C1 segment of cervical spinal cord (tissue), 14 donors: ENCODE results near the gene RTL10.

Source experiments
- DNase-seq, 14 donors: peaks; one replicate each; lab custom pipeline; 2025; lab: John Stamatoyannopoulos, UW

Gene RTL10

DNA sequence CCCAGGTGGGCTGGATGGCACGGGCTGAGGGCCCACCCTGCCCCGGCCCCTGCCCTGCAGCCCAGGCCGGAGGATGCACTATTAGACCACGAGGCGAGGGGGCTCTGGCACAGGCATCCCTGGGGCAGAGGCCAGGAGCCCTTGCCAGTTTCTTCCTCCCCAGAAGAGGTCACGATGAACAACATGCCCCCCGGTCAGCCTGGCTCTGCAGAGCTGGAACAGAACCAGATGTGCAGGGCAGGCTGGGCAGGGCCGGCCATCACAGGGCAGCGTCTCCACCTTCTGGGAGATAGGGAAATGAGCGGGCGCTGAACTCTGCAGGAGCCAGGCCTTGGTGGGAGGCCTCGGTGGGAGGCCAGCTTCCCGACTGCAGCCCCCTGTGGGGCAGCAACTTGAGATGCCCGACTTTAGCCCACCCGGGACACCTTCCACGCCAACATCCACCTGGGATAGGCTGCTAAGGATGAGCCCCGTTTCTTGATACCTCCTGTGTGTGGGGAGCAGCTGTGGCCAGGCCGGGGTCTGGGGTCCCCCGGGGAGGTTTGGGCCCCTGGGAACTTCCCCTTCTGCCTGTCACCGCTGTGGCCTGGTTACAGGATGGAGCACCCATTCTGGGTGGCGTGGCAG, 21.8 kb upstream of the RTL10 start:
- no peak for DNase-seq

DNA sequence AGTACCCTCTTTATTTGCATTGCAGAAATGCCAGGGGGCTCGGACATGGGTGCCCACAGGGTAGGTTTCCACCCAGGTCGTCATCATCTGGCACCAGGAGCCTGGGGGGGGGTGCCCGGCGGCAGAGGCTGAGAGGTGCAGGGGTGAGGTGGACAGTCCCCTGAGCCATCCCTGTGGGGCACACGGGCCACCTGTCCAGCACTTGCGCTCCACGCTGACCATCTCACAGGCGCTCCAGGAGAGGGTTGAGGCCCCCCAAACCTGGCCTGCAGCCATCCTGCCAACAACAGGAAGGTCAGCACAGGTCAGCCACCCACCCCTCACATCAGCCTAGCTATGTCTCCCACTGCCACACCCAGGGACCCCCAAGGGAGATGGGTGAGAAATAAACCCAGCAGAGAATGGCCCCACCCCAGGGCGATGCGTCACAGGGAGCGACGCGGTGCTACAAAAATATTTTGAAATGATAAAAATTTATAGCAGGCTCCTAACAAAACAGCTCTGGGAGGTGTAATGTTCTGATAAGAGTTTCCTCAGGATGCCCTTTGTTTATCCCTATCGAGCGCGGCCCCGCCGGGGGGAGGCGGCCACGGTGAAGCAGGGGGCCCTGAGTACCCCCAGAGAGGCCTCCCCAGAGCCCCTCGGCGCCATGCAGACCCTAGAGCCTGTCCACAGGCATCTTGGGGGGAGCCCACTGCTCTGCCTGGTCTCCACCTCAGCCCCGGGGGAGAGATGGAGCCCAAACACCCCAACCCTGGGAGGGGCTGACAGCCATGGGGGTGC, 21.0 kb upstream of the RTL10 start:
- no peak for DNase-seq

DNA sequence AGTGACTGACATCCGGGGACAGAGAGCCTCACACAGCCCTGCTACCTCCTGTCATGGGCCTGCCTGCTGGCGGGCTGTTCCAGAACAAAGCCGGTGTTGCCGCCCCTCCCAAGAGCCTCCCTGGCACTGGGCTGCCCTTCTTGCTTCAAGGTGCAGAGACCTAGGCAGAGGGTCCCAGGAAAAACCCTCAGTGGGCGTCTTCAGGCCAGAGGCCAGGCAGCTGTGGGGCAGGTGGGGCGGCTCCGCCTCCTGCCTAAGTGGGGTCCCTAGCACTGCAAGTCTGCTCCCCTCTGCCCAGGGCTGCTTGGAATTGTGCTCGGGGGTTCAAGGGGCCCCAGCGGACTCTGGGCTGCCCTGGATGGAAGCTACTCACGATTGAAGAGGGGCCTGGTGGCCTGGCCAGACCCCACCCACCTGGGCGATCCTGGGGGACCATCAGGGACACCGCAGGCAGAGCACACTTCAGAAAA, 20.4 kb upstream of the RTL10 start:
- no peak for DNase-seq

DNA sequence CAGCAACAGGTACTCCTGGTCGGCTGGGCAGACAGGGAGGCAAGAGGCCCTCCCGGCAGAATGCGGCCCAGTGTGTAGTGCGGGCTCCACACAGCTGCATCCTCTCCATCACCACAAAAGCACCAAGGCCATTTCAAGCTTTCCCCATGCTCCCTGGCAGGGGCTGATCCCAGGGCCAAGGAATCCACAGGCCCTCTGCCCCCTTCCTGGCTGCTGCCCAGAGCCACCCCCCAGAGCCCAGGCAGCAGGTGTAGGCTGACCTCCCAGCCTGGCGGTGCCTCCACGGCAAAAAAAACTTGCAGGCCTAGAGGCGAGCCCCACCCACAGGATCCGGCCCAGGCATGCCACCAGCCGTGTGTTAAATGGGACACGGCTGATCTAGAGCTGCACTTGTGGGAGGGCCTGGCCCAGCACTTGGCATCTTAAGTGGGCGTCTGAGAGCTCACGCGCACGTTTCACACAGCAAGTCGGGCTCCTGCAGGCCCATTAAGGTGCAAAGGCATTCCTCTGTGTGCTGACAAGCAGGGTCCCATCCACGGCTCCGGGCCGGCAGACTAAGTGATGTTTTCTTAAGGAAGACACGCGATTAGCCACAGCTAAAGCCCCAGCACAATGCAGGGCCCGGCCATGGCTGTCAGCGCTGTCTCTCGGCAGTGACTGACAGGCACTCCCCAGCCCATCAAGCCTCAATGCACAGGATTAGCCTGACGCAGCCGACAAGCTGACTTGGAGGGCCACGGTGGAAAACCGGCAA, 19.8 kb upstream of the RTL10 start:
- DNase-seq: no peak

DNA sequence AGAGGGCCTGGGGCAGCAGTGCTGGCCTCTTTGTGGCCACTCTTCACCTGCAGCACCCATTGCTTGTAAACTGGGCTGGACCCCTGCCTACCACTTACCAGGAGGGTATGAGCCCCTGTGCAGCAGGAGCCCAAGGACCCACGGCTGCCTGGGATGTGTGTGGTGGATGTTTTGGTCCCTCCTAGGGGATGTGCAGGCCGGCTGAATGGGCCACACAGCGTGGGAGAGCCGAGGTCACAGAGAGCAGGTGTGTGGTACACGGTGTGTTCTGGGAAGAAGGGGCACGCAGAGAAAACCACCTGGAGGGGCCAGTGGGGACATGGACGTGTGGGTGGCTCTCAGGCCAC, 19.3 kb upstream of the RTL10 start:
- DNase-seq: no peak

DNA sequence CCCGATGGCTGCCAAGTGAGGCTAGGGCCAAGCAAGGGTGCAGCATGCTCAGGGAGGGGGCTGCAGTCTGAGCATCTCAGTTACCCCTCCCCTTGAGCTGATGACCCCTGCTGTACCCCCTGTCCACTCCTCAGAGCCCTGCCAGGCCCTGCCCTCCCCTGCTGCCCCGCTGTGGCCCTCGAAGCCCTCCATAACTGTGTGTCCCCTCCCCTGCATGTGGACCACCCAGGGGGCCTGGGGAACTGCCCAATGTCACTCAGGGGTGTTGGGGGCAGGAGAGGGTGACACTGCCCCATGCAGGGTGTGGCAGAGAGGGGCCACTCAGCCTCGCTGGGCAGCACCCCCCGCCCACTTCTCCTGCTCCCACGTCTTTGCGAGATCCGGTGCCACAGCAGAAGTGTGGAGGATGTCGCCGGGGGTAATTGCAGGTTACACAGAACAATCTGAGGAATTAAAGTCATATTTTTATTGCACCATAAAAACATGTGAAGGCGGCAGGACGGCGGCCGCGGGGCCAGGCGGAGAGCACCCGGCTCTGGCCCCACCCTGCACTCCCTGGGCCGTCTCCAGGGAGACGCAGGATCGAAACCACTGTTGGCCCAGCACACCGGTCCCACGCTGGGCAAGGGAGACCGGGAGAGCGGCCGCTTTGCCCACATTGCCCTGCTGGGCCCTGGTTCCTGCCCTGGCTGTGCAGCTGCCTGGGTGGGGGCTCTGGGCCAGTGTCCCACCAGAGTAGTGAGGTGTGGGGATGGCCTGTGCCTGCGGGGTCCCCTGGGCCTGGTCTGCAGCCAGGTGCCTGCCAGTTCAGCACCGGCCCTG, 18.7 kb upstream of the RTL10 start:
- no peak for DNase-seq

DNA sequence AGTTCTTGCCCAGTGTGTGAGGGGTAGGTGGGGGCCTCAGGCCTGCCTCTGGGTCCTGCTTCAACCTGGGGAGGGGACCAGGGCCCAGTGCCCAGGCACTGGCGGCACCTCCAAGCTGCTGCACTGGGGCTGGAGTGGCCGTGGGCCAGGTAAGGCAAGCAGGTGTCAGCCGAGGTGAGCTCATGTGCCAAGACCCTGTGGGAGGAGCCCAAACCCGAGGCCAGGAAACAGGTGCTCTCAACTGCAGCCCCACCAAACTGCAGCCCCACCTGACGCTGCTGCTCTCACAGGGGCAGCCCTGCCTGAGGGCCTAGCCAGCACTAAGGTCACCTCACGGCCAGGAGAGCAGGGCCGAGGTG, 18.1 kb upstream of the RTL10 start:
- no peak for DNase-seq

DNA sequence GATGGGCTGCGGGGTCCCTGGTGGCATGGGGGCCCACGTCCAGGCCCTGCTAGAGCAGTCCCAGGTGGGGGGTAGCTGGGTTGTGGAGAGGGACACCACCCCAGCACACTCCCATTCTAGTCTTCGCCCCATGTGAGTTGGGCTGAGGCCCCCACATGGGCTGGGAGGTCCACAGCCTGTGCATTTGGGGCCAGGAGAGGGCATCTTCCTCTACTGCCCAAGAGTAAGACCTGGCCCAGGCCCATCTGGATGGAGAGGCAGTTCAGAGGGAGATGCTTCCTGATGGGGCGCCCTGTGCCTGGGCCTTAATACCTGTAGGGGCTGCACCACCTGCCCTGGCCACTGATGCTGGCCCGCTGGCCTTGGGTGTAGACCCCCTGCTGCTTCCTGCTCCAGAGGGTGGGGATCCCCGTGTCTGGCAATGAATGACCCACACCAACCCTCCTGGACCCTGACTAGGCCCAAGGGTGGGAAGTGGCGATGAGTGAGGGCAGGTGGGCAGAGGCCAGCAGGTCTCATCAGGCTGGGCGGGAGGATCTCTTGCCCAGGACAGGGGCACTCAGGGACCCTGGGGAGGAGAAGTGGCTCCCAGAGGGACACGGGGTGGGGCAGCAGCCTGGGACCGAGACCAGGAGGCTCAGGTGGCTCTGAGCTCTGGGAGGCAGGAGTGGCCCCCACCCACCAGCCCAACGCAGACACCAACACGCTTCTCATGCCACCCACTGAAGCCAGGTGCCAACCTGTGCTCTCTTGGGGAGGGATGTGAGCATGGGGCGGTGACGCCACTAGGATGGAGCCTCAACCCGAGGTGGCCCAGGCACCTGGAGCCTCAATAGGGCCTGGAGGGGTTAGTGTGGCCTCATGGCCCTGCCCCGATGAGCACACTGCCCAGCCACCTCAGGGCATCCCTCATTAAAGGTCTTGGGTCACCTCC, 17.4 kb upstream of the RTL10 start:
- no peak for DNase-seq

DNA sequence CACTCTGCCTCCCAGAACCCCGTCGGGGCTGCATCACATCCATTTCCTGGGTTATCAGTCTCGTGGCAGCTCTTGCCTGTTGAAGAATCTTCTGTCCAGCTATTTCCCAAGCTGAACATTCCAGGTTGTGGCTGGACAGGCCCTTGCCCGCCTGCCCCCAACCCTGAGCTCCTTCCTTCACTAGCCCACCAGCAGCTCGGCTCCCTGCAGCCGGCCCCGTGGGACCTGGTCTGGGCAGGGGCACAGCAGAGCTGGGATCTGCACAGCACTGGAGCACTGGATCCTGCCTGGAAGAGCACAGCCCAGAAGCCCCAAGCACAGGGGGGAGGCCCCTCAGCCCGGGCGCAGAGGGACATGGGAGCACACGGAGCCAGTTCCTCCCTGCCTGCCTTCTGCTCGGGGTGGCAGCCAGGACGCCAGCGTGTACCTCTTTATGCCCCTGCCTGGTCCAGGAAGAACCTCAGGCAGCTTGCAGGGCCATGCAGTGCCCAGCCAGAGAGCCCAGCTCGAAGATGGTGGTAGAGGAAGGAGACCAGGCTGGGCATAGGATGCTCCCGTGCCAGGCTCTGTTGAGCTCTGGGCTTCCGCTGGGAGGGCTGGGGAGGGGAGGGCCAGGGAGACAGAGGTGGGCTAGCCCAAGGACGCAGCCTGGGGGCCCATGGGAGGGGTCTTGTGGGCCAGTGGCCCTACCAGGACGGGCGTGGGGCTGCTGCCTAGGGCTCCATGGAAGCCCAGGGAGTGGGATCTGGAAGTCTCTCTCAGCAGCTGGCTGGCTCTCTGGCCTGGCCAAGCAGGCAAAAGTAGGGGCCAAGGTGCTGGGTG, 16.6 kb upstream of the RTL10 start:
- DNase-seq: no peak

DNA sequence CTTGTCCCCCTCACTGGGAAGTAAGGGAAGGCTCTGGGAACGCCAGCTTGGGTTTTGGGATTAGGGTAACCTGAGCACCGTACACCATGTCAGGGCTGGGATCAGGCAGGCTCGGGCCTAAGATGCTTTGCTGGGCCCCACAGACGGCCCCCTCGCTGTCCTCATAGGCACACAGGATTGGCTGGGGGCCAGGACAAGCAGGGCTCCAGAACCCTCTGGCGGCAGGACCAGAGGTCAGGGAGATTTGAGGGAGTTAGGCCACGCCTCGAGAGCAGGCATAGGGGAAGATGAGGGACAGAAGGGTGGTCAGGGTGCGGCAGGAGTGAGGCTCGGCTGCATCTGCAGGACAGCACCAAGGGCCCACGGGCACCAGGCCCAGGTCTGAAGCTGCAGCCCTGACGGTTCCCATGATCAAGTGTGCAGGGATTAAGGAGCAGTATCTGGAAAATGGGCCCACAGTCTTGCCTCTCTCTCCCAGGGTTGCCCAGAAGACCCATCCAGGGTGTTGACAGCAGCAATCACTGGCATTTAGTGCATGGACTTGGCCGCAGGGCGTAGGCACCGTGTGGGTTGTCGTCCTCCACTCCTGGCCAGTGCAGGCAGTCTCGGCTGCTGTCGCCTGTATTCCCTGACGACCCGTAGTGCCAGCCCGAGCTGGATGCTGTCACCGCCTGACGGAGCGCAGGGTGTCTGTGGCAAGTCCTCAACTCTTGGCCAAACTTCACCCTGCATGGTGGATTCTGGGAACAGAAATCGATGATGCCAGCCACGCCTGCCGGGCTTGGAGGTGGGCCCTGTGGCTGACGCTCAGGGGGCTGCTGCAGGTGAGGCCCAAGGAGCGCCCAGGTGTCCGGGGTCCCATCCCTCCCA, 15.7 kb upstream of the RTL10 start:
- DNase-seq: no peak

DNA sequence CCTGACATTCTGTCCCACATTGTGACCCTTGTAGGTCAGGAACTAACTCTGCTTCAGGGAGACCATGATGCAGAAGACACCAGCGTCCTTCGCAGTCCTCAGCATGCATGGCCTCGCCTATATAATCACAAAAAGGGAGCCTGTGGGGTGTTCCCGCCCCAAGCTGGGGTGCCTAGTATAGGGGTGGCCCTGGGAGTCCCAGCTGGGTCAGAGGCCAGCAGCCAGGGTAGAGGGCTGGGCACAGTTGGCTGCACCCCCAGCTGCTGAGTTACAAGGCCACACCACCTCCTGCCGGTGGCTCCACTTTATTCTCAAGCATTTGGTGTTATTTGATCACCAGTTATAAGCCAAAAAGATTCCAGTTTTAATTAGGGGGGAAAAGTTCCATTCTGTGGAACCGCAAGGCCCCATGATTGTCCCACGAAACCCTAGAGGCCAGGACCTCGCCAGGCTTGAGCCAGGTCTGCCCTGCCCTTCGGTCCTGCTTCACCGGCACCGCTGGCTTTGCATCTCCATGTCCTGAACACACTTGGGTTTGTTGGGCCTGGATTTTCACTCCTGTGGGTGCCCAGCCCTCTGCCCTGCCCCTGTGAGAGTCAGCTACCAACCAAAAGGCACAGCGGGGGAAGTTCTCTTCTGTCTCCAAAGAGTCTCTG, 15.0 kb upstream of the RTL10 start:
- DNase-seq: no peak

DNA sequence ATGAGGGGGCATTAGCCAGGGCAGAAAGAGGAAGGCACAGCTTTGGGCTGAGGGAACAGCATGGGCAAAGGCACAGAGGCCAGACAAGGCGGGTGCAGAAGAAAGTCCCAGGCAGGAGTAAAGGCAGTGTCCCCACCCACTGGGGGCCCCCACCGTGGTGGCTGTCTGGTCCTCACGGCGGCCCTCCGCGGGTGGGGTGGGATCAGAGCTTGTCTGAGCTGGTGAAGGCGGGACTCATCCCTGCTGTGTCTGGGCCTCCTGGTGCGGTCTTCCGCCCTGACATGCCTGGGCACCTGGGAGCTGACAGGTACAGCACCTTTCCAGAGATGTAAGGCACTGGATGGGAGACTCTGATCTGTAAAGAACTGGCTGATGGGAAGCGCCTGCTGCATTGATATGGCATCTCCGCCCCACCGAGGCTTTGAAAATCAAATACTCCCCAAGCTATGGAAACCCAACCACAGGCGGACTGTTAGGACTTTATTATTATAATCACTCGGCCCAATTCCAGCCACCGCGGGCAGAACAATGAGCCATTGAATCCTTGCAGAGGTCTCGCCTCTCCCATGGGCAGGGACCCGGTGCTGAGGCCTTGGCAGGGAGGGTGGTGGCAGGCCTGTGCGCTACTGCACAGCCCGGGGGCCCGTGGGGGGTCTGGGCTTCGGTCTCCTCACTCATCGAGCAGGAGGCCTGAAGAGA, 14.2 kb upstream of the RTL10 start:
- peak in 4 of 14 donors; percentile 9 to 35 (median 24) for DNase-seq

DNA sequence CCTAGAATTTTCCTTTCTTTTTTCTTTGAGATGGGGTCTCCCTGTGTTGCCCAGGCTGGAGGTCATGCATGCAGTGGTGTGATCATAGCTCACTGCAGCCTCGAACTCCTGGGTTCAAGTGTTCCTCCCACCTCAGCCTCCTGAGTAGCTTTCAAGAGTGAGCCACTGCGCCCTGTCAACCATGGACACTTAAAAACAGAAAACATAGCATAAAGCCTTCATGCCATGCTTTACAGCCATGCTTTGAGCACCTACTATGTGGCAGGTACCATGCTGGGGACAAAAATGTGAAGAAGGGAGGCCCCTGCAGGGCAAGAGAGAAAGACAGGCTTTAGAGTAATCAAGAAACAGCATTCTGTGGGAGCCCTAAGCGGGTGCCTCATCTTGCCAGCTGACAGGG, 13.7 kb upstream of the RTL10 start:
- DNase-seq: no peak

DNA sequence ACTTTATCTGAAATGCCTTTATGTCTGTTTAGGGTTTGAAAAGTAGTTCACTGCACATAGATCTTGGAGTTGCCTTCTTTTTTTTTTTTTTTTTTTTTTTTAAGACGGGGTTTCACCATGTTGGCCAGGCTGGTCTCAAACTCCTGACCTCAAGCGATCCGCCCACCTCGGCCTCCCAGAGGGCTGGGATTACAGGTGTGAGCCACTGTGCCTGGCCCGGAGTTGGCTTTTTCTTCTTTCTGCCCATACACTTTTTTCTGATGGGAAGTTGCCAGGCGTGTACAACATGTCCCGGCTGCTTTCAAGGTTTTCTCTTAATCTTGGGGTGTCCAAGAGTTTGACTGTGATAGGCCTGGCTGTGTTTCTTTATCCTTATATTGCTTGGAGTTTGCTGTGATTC, 12.9 kb upstream of the RTL10 start:
- no peak for DNase-seq

DNA sequence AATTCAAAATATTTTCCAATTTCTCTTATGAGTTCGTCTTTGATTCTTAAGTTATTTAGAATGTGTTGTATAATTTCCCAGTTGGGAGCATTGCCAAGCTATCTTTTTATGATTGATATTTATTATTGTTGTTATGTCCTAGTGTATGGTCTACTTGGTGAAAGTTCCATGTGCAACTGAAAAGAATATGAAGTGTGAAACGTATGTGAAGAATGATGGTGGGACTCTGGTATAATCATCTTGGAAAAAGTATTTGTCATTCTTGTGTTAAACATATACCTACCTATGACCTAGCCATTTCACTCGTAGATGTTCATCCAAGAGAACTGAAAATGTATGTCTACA, 12.0 kb upstream of the RTL10 start:
- no peak for DNase-seq

DNA sequence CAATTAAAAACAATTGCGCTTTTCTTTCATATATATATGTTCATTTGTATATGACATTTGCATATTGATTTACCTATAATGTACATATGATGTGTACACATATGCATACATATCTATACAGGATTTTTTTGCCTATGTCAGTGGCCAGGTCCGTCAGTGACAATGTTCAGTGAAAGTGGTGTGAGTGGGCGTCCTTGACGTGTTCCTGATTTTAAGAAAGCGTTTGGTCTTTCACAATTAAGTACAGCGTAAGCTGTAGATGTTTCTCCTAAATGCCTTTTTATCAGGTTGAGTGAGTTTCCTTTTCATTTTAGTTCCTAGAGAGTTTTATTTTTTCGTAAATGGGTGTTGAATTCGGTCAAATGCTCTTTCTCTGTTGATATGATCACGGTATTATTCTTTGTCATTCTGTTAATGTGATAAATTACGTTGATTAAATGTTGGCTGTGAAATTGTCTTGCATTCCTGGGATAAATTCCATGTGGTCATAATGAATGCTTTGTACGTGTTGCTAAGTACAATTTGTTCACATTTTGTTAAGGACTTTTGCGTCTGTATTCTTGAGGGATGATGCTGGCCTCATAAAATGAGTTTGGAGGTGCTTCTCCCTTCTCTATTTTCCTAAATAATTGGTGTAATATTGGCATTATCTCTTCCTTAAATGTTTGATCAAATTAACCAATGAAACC, 10.6 kb upstream of the RTL10 start:
- no peak for DNase-seq

DNA sequence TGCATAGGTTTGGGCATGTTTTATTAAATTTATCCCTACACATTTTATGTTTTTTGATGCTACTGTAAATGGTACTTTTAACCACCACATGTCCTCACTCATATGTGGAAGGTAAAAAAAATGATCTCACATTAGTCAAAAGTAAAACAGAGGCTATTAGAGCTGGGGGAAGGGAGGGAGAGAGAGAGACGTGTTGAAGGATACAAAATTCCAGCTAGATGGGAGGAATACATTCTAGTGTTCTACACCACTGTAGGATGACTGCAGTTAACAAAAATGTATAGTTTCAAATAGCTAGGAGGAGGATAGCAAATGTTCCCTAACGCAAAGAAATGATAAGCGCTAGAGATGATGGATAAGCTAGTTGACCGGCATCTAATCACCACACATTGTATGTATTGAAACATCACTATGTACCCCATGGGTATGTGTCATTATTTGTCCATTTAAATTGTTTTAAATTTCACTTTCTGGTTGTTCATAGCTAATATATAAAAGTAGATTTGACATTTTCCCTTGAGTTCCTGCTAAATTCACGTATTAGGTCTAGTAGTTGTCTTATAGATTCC, 9.9 kb upstream of the RTL10 start:
- DNase-seq: no peak
